Fibroblast of lung (primary cell): ENCODE data around the gene KRT78.

Experiments
- CTCF ChIP-seq, 2 donors: IDR thresholded peaks in 1 of 2; conservative IDR thresholded peaks in 1 of 2; 1 replicate in 1 of 2; 2 replicates in 1 of 2; pipeline ENCODE4 v1.5.1; 2011 to 2012; ENCODE audit warnings: low read length in 2 of 2, control low read depth in 1 of 2, inconsistent platforms in 1 of 2, low read depth in 1 of 2, mild to moderate bottlenecking in 1 of 2
- EZH2 ChIP-seq: IDR thresholded peaks from 2 replicates; pipeline ENCODE4 v1.5.1; 2012; ENCODE audit warnings: low read length, control low read depth, mild to moderate bottlenecking; ENCODE audit errors: missing control alignments

GRCh38 chr12:52837413-52837741, 11.4 kb downstream of the KRT78 start:
- TF ChIP-seq CTCF (conservative IDR thresholded peaks at IDR 0.05 in 1 of 2, IDR thresholded peaks at IDR 0.05 in 1 of 2; ENCODE audit: low read depth in 1 of 2, low read length in 2 of 2) (no peak), EZH2 (no peak)
